ENCODE measurements around the gene PPAN.

Gene PPAN

GRCh38 chr19:10142701-10143375, 36.7 kb downstream of the PPAN start:
- DNase-seq = no peak

- DNase-seq = no peak
Observed at GRCh38 chr19:10143681-10144080, 37.5 kb downstream of the PPAN start.

GRCh38 chr19:10144361-10144760, 38.2 kb downstream of the PPAN start:
- DNase-seq = no peak

- no peak for DNase-seq
Observed at GRCh38 chr19:10145031-10145430, 38.9 kb downstream of the PPAN start.

- no peak for DNase-seq
Observed at GRCh38 chr19:10146142-10146541, 40.0 kb downstream of the PPAN start.

- no peak for DNase-seq
Observed at GRCh38 chr19:10149427-10149826, 43.3 kb downstream of the PPAN start.

GRCh38 chr19:10151521-10151920, 45.4 kb downstream of the PPAN start:
- DNase-seq = no peak

- DNase-seq = no peak
Observed at GRCh38 chr19:10152100-10152499, 45.9 kb downstream of the PPAN start.

- no peak for DNase-seq
Observed at GRCh38 chr19:10155839-10156238, 49.7 kb downstream of the PPAN start.

GRCh38 chr19:10158071-10158470, 51.9 kb downstream of the PPAN start:
- DNase-seq = no peak

- no peak for DNase-seq
Observed at GRCh38 chr19:10158485-10158884, 52.3 kb downstream of the PPAN start.

GRCh38 chr19:10159610-10160009, 53.4 kb downstream of the PPAN start:
- DNase-seq = no peak
